Esophagus squamous epithelium (tissue), 5 donors: Measurements from ENCODE around the gene MAP3K21. TPM values are rescaled to one million over a fixed set of nuclear protein-coding genes. Genes with fewer than 3 reads are reported as not detected.

Source experiments
- DNase-seq: peaks from one replicate; lab custom pipeline; 2025; lab: John Stamatoyannopoulos, UW
- H3K27ac ChIP-seq, 4 donors: fragments of 200-600 bp; sonication (generic); one replicate each; pipeline ENCODE4 v1.5.1; 2016 to 2019; ENCODE audit warnings: mild to moderate bottlenecking in 1 of 4
- H3K27me3 ChIP-seq, 4 donors: fragments of 200-600 bp; sonication (generic); 1 replicate in 3 of 4; 2 replicates in 1 of 4; pipeline versions ENCODE4 v1.5.1 to v1.6.0; 2017 to 2021; ENCODE audit warnings: antibody characterized with exemption in 1 of 4
- H3K36me3 ChIP-seq, 3 donors: fragments of 200-600 bp; sonication (generic); one replicate each; pipeline ENCODE4 v1.5.1; 2016 to 2019
- H3K4me1 ChIP-seq, 3 donors: fragments of 200-600 bp; sonication (generic); one replicate each; pipeline ENCODE4 v1.5.1; 2017 to 2019
- H3K4me3 ChIP-seq, 4 donors: fragments of 200-600 bp; sonication (generic); 1 replicate in 3 of 4; 2 replicates in 1 of 4; pipeline ENCODE4 v1.5.1; 2016 to 2019; ENCODE audit warnings: mild to moderate bottlenecking in 2 of 4, moderate library complexity in 1 of 4
- H3K9me3 ChIP-seq, 3 donors: fragments of 200-600 bp; sonication (generic); one replicate each; pipeline ENCODE4 v1.5.1; 2016 to 2019
- POLR2A ChIP-seq, 4 donors: fragments of 450-650 bp; IDR thresholded peaks; one replicate each; pipeline ENCODE4 v1.6.1; 2017; ENCODE audit warnings: antibody characterized with exemption in 4 of 4, mild to moderate bottlenecking in 4 of 4, moderate library complexity in 3 of 4
- WGBS, 2 donors: methylation state at CpG; one replicate each; pipeline ENCODE4 v1.1.5; 2018; 5-methylcytosine and 5-hydroxymethylcytosine counted together
- intact Hi-C: fragments of 100-400 bp; cut with DNase I; formaldehyde crosslinking; loops from one replicate; pipeline ENCODE4 v1.15.0; 2022
- total RNA-seq, 4 donors: library from RNA; depleted of rRNA; stranded (reverse); fragments of >200 nt; gene quantifications; one replicate each; pipeline ENCODE4 v1.1.0, GENCODE V29; 2016
- TF ChIP-seq, protein P1 (sequence below), 6 experiments: fragments of 450-650 bp in 4 of 6; fragments of 200-600 bp in 2 of 6; sonication (generic) in 2 of 6; IDR thresholded peaks; one replicate each; pipeline ENCODE4 v1.5.1; 2016 to 2019; ENCODE audit warnings: antibody characterized with exemption in 6 of 6, mild to moderate bottlenecking in 4 of 6, moderate library complexity in 4 of 6
- donor health status: DM: yes; HTN: yes; CAD: no.

Gene MAP3K21
- total RNA-seq, 4 donors from 2014 or later = 2.4 to 8.4 (median 4.8) TPM

DNA sequence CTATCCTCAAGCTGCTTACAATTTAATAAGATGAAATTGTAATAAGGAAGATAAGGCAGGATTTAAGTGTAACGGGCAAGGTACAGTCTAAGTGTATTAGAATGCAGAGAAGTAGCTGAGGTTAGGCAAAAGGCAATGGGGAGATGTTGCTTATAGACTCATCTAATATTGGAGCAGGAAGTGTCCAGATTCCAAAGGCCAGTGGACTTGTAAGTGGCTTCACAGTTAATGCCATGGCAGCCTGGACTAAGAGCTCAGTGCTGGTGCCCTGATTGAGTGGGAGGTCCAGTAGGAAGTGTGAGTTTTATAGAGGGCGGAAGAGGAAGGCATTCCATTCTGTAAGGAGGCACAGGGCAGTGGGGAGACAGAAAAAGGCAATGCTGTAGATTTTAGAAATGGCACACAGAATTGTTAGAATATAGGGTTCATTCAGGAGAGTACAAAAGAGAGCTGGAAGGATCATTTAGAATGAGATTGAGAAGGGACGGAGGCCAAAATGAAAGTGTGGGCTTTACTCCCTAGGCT is 12.6 kb downstream of the MAP3K21 start:
- 89 to 98% methylated on average over 3 of the region's 3 CpGs for WGBS, 2 donors
- TF ChIP-seq POLR2A (IDR thresholded peaks at IDR 0.05) = no peak
- TF ChIP-seq, protein P1, sequence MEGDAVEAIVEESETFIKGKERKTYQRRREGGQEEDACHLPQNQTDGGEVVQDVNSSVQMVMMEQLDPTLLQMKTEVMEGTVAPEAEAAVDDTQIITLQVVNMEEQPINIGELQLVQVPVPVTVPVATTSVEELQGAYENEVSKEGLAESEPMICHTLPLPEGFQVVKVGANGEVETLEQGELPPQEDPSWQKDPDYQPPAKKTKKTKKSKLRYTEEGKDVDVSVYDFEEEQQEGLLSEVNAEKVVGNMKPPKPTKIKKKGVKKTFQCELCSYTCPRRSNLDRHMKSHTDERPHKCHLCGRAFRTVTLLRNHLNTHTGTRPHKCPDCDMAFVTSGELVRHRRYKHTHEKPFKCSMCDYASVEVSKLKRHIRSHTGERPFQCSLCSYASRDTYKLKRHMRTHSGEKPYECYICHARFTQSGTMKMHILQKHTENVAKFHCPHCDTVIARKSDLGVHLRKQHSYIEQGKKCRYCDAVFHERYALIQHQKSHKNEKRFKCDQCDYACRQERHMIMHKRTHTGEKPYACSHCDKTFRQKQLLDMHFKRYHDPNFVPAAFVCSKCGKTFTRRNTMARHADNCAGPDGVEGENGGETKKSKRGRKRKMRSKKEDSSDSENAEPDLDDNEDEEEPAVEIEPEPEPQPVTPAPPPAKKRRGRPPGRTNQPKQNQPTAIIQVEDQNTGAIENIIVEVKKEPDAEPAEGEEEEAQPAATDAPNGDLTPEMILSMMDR (IDR thresholded peaks at IDR 0.05) = no peak
- Histone ChIP-seq H3K4me1 (no peaks in the 10 kb centered on the region), H3K36me3 (no peaks in the 10 kb centered on the region), H3K27me3 (peaks cover 0 to 10% (median 0%) of the 10 kb centered on the region in 4 donors), H3K4me3 (no peak overlapping the region), H3K27ac (no peak overlapping the region), H3K9me3 (no peaks in the 10 kb centered on the region)
- intact Hi-C loops = no loop called here
- no peak for DNase-seq

DNA sequence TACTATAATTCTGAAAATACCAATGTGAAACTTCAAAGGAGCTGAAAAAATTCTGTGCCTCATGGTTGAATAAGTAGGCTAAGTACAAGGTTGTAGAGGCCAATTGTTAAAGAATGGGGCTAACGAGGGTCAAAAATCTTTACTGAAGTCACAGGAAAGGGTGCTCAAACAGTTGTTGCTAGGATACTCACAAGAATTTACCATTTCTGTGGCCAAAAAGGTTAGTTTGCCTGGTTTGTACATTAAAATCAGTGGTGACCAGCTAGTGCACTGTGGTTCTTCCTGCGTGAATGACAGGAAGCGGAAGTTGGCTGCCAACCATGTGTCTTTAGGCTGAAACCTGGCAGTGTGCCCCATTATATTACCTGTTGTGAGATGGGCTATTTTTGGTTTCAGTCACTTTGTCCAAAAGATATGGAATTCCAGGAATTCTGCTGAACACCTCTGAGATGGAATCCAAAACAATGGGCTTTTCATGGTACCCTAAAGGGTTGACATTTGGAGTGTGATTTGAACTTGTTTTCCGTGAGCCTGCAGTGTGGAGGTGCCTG is 13.5 kb downstream of the MAP3K21 start:
- Histone ChIP-seq H3K9me3 (no peaks in the 10 kb centered on the region), H3K4me3 (no peak overlapping the region), H3K27ac (no peak overlapping the region), H3K27me3 (peaks cover 0 to 9% (median 0%) of the 10 kb centered on the region in 4 donors), H3K36me3 (no peaks in the 10 kb centered on the region), H3K4me1 (no peaks in the 10 kb centered on the region)
- no peak for TF ChIP-seq POLR2A (IDR thresholded peaks at IDR 0.05)
- TF ChIP-seq, protein P1 (IDR thresholded peaks at IDR 0.05) = no peak
- 68 to 86% methylated on average over 4 of the region's 4 CpGs for WGBS, 2 donors
- intact Hi-C loops = no loop called here
- DNase-seq = no peak

DNA sequence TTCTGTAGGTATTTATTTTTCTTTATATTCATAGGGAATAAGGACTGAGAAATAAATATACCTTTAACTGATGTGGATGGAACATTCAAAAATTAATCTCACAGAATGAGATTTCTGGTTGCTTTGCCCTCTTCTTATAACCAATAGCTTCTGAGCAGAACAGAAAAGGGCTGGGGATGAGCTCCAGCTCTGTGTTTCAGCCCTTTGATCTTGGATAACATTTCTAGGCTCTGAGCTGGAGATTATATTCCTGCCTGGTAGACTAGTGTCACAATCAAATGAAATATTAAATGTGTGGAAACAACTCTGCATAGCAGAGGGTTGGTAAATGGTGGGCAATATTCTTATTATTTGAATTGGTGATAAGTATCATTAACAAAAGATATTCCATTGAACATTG is 14.6 kb downstream of the MAP3K21 start:
- intact Hi-C loops = no loop called here
- no peak overlapping the region for H3K27ac ChIP-seq
- H3K27me3 ChIP-seq = peaks cover 0 to 5% (median 0%) of the 10 kb centered on the region in 4 donors
- TF ChIP-seq POLR2A (IDR thresholded peaks at IDR 0.05) = no peak
- TF ChIP-seq, protein P1 (IDR thresholded peaks at IDR 0.05) = no peak
- no peak for DNase-seq
- H3K9me3 ChIP-seq = no peaks in the 10 kb centered on the region
- H3K4me3 ChIP-seq = no peak overlapping the region
- H3K36me3 ChIP-seq = no peaks in the 10 kb centered on the region
- H3K4me1 ChIP-seq = no peaks in the 10 kb centered on the region

DNA sequence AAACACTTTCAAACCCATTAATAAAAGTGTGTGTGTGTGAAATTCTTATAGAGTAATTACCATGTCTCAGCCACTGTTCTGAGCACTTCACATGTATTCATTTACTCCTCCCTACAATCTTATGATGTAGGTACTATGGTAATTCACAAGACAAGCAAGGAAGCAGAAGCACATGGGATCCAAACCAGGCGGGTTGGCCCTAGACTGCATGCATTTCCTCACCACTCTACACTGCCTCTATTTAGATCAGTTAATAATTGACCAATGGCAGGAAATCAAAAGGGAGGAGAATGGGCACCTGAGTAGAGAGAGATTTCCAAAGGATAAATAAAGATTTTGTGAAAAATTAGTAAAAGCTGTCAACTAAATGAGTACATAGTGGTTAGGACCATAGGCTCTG is 15.7 kb downstream of the MAP3K21 start:
- intact Hi-C loops = no loop called here
- Histone ChIP-seq H3K27me3 (peaks cover 0 to 4% (median 0%) of the 10 kb centered on the region in 4 donors), H3K9me3 (no peaks in the 10 kb centered on the region), H3K4me3 (no peak overlapping the region), H3K36me3 (no peaks in the 10 kb centered on the region), H3K4me1 (no peaks in the 10 kb centered on the region), H3K27ac (no peak overlapping the region)
- DNase-seq = no peak
- TF ChIP-seq, protein P1 (IDR thresholded peaks at IDR 0.05) = no peak
- TF ChIP-seq POLR2A (IDR thresholded peaks at IDR 0.05) = no peak
- 62 to 82% methylated on average over 1 of the region's 1 CpG for WGBS, 2 donors

DNA sequence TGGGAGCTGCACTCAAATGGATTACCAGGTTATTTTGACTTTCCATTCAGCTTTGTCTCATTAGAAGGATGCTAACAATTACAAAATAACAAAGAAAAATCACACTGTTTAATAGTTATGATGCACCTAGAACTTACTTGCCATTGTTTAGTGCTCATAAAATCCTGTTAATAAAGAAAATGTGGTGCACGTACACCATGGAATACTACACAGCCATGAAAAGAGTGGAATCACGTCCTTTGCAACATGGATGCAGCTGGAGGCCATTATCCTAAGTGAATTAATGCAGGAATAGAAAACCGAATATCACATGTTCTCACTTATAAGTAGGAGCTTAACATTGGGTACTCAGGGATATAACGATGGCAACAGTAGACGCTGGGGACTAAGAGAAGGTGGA is 19.8 kb downstream of the MAP3K21 start:
- H3K9me3 ChIP-seq = no peaks in the 10 kb centered on the region
- intact Hi-C loops = no loop called here
- no peaks in the 10 kb centered on the region for H3K4me1 ChIP-seq
- H3K27me3 ChIP-seq = no peaks in the 10 kb centered on the region
- WGBS, 2 donors = 77 to 84% methylated on average over 5 of the region's 5 CpGs
- no peaks in the 10 kb centered on the region for H3K36me3 ChIP-seq
- TF ChIP-seq, protein P1 (IDR thresholded peaks at IDR 0.05) = no peak
- TF ChIP-seq POLR2A (IDR thresholded peaks at IDR 0.05) = no peak
- H3K4me3 ChIP-seq = no peak overlapping the region
- no peak overlapping the region for H3K27ac ChIP-seq
- DNase-seq = no peak
